ENCODE data around the gene CERK.

DNA sequence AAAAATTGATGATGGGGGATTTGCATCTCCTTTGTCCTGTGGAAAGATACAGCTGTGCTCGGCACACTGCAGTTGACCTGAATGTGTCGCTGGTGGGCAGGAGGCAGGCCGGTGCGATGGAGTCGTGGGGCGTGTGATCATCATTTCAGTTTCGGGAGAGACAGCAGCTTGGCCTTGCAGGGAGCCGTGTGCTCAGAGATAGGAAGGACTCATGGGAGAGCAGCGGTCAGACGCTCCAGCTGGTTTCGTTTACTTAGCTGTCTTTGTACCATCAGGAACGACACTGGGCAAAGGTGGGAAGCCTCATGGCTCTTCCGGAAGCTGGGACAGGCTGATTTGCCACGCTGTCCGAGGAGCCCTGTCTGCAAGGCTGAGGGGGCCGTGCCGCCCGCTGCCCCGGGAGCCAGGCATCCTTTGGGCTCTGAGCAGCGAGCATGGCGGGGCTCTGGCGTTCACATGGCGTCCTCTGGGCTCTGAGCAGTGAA lies 85.2 kb downstream of the CERK start:
- TF ChIP-seq POLR2AphosphoS5 (IDR thresholded peaks at IDR 0.05; ENCODE audit: borderline replicate concordance, low read depth, low read length) (no peak), EZH2 (IDR thresholded peaks at IDR 0.05) (no peak), FOXP2 (optimal IDR thresholded peaks at IDR 0.05; ENCODE audit: control extremely low read depth, extremely low read length, insufficient read depth) (no peak)

Data from SK-N-MC (cell line).